ENCODE results near the gene PRTFDC1. TPM values are rescaled to one million over a fixed set of nuclear protein-coding genes. Genes with fewer than 3 reads are reported as not detected.

PRTFDC1 gene
- total RNA-seq, 1 experiment from 2014 or later = not detected

DNA sequence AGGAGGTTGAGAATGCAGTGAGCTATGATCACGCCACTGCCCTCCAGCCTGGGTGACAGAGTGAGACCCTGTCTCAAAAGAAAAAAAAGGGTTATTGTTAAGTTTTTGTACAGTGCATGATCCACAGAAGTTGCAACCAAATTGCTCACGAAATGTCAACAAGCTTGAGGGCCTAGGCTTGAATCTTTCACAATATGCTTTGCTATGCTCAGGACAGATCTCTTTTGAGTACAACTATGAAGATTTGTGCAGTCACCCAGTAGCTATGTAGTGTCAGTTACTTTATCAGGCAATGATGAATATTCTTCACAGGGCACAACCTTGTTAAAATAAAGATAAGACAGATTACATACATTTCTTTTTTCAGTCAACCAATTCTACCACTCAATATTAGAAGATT is 109.2 kb downstream of the PRTFDC1 start (continued):
- TF ChIP-seq ELF1 (IDR thresholded peaks at IDR 0.05; ENCODE audit: borderline replicate concordance, low read depth) = no peak
- no peak for TF ChIP-seq RAD21 (IDR thresholded peaks at IDR 0.05; ENCODE audit: low read depth)
- TF ChIP-seq TCF7L2 (IDR thresholded peaks at IDR 0.05; ENCODE audit: borderline replicate concordance, extremely low read depth, insufficient read depth, insufficient read length) = no peak

DNA sequence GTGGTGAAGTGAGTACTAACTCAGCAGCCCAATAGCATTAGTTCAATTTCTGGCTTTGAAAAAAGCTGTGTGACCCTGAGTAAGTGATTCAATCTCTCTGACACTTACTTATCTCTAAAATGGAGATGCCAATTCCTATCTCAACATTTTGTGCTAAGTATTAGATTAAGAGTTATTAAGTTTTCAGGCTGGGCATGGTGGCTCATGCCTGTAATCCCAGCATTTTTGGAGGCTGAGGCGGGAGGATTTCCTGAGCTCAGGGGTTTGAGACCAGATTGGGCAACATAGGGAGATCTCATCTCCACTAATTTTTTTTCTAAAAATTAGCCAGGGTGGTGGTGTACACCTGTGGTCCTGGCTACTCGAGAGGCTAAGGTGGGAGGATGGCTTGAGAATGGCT is 109.5 kb downstream of the PRTFDC1 start:
- H3K9me2 ChIP-seq (ENCODE audit: insufficient read depth) = no peaks in the 10 kb centered on the region
- no TSS peak for BruUV-seq (replicated peaks)
- no peaks in the 10 kb centered on the region for H4K20me1 ChIP-seq (ENCODE audit: insufficient read depth)
- H3K9me3 ChIP-seq (ENCODE audit: control insufficient read depth in 1 of 2, insufficient read depth in 1 of 2, low read depth in 1 of 2, low read length in 2 of 2) = no peaks in the 10 kb centered on the region
- RAD21 ChIA-PET (ENCODE audit: low non-redundant PET in 1 of 2, low total read pairs in 2 of 2, uncharacterized antibody in 2 of 2, unreplicated experiment in 2 of 2) = no interaction called here
- H3K27ac ChIP-seq (ENCODE audit: low read depth, low read length) = no peak overlapping the region
- no peak for ATAC-seq
- intact Hi-C loops (cut with micrococcal nuclease) = no loop called here
- CTCF ChIA-PET = no interaction called here
- no peak overlapping the region for H2AFZ ChIP-seq (ENCODE audit: low read depth, low read length, poor library complexity, severe bottlenecking)
- TF ChIP-seq CBX3 (IDR thresholded peaks at IDR 0.05; ENCODE audit: low read depth) (no peak), POLR2A (IDR thresholded peaks at IDR 0.05; ENCODE audit: borderline replicate concordance, extremely low read depth, insufficient read depth, insufficient read length) (no peak)
- H3K4me3 ChIP-seq (replicated peaks in 1 of 2; ENCODE audit: low read depth in 1 of 2, low read length in 2 of 2) = no peak overlapping the region
- H3K9ac ChIP-seq (ENCODE audit: low read length) = no peak overlapping the region
- no peak for DNase-seq (ENCODE audit: low read depth, low spot score)
- no peaks in the 10 kb centered on the region for H3K36me3 ChIP-seq (ENCODE audit: control insufficient read depth in 1 of 2, insufficient read depth in 2 of 2, low read length in 2 of 2)
- no peak overlapping the region for H3K4me2 ChIP-seq (ENCODE audit: low read length)
- POLR2A ChIA-PET = no interaction called here
- H3K79me2 ChIP-seq (ENCODE audit: insufficient read depth, low read length) = no peaks in the 10 kb centered on the region
- H3K4me1 ChIP-seq (ENCODE audit: control insufficient read depth in 1 of 2, insufficient read depth in 2 of 2, low read length in 2 of 2) = no peaks in the 10 kb centered on the region
- no peaks in the 10 kb centered on the region for H3K27me3 ChIP-seq (ENCODE audit: insufficient read depth, low read length)

DNA sequence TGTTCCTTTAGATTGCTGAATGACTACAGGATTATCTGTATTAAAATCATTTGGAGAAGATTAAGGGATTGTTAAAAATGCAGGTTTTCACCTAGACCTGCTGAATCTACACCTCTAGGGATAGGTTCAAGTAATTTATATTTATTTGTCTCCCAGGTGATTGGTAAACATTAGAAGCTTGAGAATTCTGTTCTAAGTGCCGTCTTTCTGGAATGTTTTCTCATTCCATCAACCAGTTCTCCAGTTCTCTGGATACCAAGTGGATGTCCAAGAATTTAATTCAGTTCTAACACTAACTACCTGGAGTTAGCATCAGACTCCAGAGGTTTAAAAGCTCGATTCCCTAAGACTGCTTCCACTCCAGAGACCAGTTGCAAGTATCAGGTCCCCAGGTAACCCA is 110.9 kb downstream of the PRTFDC1 start:
- no TSS peak for BruUV-seq (replicated peaks)
- Histone ChIP-seq H3K27ac (ENCODE audit: low read depth, low read length) (no peak overlapping the region), H3K9ac (ENCODE audit: low read length) (no peak overlapping the region), H3K79me2 (ENCODE audit: insufficient read depth, low read length) (no peaks in the 10 kb centered on the region), H3K9me2 (ENCODE audit: insufficient read depth) (no peaks in the 10 kb centered on the region), H3K27me3 (ENCODE audit: insufficient read depth, low read length) (no peaks in the 10 kb centered on the region), H3K4me3 (replicated peaks in 1 of 2; ENCODE audit: low read depth in 1 of 2, low read length in 2 of 2) (no peak overlapping the region), H3K4me2 (ENCODE audit: low read length) (no peak overlapping the region), H3K9me3 (ENCODE audit: control insufficient read depth in 1 of 2, insufficient read depth in 1 of 2, low read depth in 1 of 2, low read length in 2 of 2) (no peaks in the 10 kb centered on the region), H3K36me3 (ENCODE audit: control insufficient read depth in 1 of 2, insufficient read depth in 2 of 2, low read length in 2 of 2) (no peaks in the 10 kb centered on the region), H3K4me1 (ENCODE audit: control insufficient read depth in 1 of 2, insufficient read depth in 2 of 2, low read length in 2 of 2) (no peaks in the 10 kb centered on the region), H2AFZ (ENCODE audit: low read depth, low read length, poor library complexity, severe bottlenecking) (no peak overlapping the region), H4K20me1 (ENCODE audit: insufficient read depth) (no peaks in the 10 kb centered on the region)
- ChIA-PET RAD21 (ENCODE audit: low non-redundant PET in 1 of 2, low total read pairs in 2 of 2, uncharacterized antibody in 2 of 2, unreplicated experiment in 2 of 2) (no interaction called here), CTCF (no interaction called here), POLR2A (no interaction called here)
- ATAC-seq = no peak
- TF ChIP-seq TCF7L2 (IDR thresholded peaks at IDR 0.05; ENCODE audit: borderline replicate concordance, extremely low read depth, insufficient read depth, insufficient read length) (no peak), EGR1 (IDR thresholded peaks at IDR 0.05; ENCODE audit: low read depth) (no peak)
- DNase-seq (ENCODE audit: low read depth, low spot score) = no peak
- intact Hi-C loops (cut with micrococcal nuclease) = no loop called here

All from HCT116 (cell line).